Stimulated activated CD4-positive, alpha-beta T cell treated with anti-CD3 and anti-CD28 coated beads, Interleukin-12 subunit alpha, Interleukin-12 subunit beta, amount 100 ng/mL, for 24 hours (primary cell): ENCODE measurements around the gene SND1.

Source experiments
- DNase-seq, 2 experiments: peaks; one replicate each; pipeline ENCODE4 v3.0.0-alpha.2; 2020; ENCODE audit warnings: low read depth in 2 of 2

SND1 gene

DNA sequence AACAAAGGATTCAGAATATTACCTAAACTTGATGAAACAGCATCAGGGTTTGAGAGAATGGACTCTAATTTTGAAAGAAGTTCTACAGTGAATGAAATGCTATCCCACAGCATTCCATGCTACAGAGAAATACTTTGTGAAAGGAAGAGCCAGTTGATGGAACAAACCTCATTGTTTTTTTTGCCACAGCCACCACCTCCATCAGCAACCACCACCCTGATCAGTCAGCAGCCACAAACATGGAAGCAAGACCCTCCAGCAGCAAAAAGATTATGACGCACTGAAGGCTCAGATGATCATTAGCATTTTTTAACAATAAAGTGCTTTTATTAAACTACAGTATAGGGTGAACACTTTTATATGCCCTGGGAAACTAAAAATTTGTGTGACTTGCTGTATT lies 280.5 kb downstream of the SND1 start:
- no peak for DNase-seq

GRCh38 chr7:127933146-127933545 lies 281.2 kb downstream of the SND1 start:
- no peak for DNase-seq

GRCh38 chr7:127934711-127935110 lies 282.7 kb downstream of the SND1 start:
- no peak for DNase-seq

- no peak for DNase-seq
These were observed 283.9 kb downstream of the SND1 start for GRCh38 chr7:127935847-127936376.

- no peak for DNase-seq
These were observed 285.2 kb downstream of the SND1 start for GRCh38 chr7:127937066-127937680.

DNA sequence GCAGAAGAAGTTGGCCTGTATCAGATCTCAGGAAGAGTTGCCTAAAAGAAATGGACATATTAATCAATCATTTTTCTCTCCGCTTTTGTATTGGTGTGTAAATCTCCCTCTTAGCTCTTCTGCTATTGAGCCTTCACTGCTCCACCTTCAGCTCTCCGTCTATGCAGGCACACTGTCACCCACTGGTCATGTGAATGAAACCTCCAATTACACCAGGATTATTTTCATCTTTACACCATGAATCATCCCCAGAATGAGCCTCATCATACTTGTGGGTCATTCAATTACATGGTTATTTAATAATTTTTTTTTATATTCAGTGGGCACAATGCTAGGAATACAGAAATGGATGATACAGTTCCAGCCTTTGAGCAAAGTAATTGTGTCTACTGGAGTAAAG lies 286.6 kb downstream of the SND1 start:
- no peak for DNase-seq

DNA sequence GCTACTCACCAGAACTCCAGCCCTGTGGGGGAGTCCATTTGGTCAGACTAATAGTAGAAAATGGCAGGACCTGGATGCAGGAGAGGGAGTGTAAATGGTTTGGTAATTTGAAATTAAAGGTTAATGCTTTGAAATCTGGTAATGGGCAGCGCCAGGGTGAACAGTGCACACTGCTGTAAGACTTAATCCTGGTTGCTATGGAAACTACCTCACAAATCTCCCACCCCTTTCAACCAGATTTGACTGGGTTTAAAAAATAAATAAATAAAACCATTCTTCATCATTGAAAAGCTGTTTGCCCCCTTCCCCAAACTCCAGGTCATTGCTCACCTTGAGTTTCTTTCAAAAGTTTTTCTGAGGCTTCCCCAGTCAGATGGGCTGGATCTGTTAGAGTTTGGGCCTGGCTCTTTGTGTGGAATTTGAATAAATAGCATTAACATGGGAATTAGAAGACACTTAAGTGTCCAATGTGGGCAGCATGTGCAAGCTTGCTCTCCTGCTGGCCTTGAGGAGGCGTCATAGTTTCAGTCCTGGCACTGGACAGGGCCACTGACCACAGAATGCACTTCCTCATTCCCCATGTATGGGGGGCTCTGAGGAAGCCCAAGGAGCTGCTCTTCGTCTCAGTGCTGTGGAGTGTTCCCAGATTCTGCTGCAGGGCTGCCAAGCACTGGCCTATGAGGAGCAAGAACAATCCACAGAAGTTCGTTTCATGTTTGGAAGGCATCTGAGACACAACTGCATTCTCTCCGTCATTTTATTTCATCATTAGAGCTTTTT lies 288.6 kb downstream of the SND1 start:
- DNase-seq = no peak

- DNase-seq = no peak
These were observed 289.6 kb downstream of the SND1 start for GRCh38 chr7:127941476-127942210.

DNA sequence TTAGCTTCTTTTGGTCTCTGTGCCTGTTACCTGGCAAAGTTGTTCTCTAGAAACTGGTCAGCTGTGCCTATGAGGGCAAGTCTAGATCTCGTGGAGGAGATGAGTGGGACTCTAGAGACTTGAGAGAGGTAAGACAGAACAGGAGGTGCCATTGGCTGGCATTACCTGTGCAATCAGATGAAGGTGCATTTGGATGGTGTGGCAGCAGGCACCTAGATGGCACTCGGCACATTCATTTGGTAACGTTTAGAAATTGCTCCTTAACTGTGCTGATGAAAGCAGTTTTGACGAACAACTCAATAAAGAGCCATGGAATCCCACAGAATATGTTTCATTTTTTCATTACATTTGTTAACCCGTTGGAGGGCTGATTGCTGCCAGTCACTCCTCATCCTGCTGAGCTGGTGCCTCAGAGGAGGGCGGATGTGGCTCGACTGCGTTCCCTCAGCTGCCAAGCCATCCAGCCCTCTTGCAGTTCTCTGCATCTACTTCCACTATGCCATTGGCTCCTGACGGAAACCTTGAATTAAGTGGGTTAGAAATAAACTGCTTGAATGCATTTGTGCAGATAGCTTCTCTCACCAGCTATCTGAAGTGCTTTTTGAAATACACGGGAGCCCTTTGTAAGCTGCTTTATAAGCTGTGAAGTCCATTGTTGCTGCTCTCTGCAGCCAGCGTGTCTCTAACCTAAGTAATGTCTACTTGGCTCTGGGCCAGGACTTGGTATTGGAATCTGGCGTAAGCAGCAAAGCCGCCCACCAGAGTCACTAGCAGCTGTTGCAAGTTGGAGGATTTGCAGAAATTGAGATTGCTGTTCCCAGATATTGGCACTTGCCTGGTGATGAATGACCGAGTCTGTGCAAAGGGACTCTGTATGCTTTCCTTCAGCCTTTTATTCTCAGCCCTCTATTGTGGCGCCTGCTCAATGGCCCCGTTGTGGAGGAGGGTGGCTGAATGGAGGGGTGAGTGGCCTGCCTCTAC lies 291.8 kb downstream of the SND1 start:
- DNase-seq = no peak

GRCh38 chr7:127946111-127946510 lies 294.1 kb downstream of the SND1 start:
- no peak for DNase-seq

- no peak for DNase-seq
These were observed 294.9 kb downstream of the SND1 start for GRCh38 chr7:127946847-127947246.

DNA sequence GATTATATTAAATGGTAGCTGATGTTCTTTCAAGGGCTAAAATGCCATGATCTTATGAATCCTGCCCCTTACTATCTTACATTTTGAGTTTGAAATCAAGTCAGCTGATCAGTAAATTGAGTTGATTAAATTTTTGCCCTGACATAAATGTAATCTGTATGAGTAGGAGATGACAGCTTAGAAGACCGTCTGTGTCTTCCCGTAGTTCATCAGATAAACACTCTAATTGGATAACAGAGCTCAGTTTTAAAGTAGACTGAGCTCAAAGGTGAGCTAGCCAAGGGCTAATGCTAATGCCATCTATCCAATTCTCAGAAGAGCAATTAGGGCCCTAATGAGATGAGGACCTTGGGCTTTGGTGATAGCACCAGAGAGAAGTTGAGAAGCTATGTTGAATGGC lies 296.3 kb downstream of the SND1 start:
- no peak for DNase-seq

DNA sequence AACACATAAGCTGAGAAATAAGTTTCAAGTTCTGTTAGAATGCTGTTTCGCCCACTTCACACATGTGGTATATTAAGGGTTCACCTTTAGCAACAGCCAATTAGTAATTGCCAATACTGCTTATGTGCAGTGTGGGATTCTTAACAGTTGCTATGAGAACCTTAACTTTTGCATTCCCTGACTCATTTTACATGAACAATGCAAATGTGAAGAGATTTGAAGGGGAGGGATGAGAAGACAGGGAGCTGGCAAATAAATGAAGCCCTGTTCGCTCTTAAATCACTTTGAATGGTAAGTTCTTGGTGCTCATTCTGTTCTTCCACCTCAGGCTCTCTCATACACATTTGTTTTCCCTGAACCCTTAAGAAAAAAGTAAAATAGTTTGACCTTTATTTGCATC lies 296.9 kb downstream of the SND1 start:
- no peak for DNase-seq

- no peak for DNase-seq
These were observed 297.8 kb downstream of the SND1 start for GRCh38 chr7:127949769-127950222.

DNA sequence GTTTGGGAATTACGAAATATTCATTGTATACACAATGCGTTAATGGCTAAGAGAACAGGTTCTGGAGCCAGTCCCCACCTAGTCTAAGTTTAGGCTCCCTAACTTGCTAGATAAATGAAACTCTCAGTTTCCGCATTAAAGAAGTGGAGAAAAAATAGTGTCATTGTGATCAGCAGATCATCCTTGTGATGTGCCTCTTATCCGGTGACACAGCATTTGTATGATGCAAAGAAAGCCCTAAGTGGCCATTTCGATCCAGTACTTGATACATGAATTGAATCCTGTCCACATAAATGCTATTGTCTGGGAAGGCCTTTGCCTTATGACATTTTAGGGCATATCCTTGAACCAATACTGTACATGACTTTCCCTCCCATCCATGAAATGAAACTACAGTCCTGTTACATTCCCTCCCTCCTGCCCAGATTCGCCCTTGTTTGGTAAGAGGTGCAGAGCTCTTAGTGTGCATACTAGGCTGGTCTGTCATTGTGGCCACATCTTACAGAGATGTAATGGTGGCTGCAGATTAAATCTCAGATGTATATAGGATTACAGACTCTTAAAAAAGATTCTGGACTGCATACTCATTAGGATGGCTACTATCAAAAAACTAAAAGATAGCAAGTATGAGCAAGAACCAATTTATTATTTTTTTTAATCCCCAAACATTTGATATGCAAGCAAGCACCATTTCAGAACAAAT lies 298.4 kb downstream of the SND1 start:
- DNase-seq = no peak

- no peak for DNase-seq
These were observed 301.7 kb downstream of the SND1 start for GRCh38 chr7:127953423-127954356.

DNA sequence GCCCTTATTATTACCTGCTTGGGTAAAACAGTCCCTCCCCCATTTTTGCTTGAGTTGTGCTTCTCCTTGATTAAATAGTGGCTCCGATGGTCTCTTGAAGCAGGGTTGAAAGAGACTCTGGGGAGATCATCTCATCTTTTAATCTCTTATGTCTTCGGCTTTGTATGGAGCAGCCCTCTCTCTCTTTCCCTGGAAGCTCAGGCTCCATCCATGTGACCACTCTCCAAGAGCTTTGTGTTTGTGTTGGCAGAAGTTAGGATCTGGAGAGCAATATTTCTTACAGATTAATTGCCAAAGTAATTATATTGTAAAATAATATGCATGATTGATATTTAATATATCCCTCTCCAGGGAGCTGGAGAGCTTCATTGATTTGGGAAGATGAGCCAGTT lies 302.4 kb downstream of the SND1 start:
- DNase-seq = no peak

DNA sequence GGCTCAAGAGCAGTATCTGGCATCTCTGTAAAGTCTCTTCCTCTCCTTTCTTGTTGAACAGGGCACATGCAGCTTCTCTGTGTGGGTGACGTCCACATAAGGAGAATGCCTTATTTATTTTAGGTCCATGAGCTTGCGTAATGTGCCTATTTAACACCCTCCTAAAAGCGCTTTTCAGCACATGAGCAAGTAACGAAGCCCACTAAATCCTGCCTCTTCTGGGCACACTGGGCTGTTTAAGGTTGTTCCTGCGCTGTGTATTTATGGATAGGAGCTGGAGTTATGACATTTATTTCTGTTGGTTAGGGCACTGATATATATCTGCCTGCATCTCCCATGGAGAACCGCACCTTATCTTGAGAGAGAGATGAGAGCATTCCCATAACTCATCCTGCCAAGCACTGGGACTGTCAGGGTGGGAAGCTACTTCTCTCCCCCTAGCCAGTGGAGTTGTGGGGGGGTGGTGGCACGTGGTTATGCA lies 303.1 kb downstream of the SND1 start:
- DNase-seq = no peak

GRCh38 chr7:127957886-127958285 lies 305.9 kb downstream of the SND1 start:
- no peak for DNase-seq
